ENCODE measurements around the gene AMIGO1.

The AMIGO1 gene

GRCh38 chr1:109466125-109466451 is 43.4 kb downstream of the AMIGO1 start:
- no peak for DNase-seq (ENCODE audit: low read depth in 2 of 3, low spot score in 1 of 3)

- DNase-seq (ENCODE audit: low read depth in 2 of 3, low spot score in 1 of 3), result no peak
Observed at GRCh38 chr1:109457819-109458218, 51.7 kb downstream of the AMIGO1 start.

- DNase-seq (ENCODE audit: low read depth in 2 of 3, low spot score in 1 of 3), result no peak
Observed at GRCh38 chr1:109454497-109455133, 54.9 kb downstream of the AMIGO1 start.
